ENCODE data around the gene JAKMIP3.

GRCh38 chr10:132109341-132110110 is 43.8 kb downstream of the JAKMIP3 start:
- TF ChIP-seq ZNF623 (tag by site-specific recombination; IDR thresholded peaks at IDR 0.05), result no peak
- TF ChIP-seq CTCF (tag by site-specific recombination; IDR thresholded peaks at IDR 0.05), result no peak

Measured in HEK293 (cell line).